Measurements from ENCODE around the gene SPRY4. TPM values are rescaled to one million over a fixed set of nuclear protein-coding genes. Genes with fewer than 3 reads are reported as not detected.
"Not testable (repeated sequence)": the region's sequence is repeated elsewhere in the genome, so short reads cannot be mapped to it uniquely, and the experiment has no call there.

Gene SPRY4
- total RNA-seq, 1 donor from 2014 or later = 0.23 TPM

GRCh38 chr5:142342128-142342981, 17.5 kb upstream of the SPRY4 start:
- intact Hi-C loops (cut with micrococcal nuclease) = no loop called here

DNA sequence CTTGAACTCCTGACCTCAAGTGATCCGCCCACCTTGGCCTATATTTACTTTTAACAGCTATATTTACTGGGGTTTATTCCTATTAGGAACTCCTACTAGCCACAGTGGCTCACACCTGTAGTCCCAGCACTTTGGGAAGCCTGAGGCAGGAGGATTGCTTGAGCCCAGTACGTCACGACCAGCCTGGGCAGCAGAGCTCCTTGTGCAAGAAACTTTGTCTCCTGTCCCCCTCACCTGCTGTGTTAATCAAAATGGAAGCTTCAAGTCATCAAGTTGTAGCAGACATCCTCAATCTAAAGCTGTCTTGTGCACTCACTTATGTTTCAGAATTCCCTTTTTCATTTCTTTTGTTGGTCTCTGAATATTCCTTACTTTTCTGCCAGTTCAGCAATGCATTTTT, 15.0 kb upstream of the SPRY4 start:
- intact Hi-C loops (cut with micrococcal nuclease) = no loop called here

DNA sequence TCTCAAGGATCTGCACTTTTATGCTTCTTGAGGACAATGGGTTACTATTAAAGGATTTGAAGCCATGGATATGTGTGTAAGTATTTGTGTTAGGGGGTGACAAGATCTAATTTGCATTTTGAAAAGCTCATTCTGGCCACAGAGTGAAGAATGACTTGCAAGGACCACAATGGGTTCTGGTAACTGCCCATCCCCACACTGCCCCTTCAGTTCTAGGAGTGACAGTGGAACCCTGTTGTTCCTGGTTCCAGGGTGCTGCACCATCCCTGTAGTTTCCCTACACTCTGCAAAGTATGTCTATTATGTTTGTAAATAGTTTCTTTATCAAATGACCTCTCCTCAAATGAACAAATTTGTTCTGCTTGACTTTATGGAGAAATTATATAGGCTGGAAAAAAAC, 9.7 kb upstream of the SPRY4 start:
- intact Hi-C loops (cut with micrococcal nuclease) = no loop called here

- intact Hi-C loops (cut with micrococcal nuclease) = not testable (repeated sequence)
These were observed 8.9 kb upstream of the SPRY4 start for GRCh38 chr5:142333749-142334148.

DNA sequence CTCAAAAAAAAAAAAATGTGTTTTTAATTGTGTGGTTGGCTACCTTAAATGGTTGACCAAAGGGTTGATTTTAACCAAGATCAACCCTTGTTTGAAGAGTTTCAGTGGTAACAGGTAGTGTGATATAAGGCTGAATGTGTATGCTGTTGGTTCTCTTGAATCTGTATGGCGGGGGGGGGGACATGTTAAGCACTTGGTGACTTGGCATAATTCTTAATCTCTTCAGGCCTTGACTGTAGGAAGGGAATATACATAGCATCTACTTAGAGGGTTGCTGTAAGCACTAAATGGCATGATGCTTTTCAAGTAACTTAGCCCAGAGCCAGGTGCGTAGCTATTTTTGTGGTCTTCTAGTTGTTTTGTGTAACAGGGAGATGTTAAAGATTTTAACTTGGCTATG, 5.6 kb upstream of the SPRY4 start:
- intact Hi-C loops (cut with micrococcal nuclease) = no loop called here

DNA sequence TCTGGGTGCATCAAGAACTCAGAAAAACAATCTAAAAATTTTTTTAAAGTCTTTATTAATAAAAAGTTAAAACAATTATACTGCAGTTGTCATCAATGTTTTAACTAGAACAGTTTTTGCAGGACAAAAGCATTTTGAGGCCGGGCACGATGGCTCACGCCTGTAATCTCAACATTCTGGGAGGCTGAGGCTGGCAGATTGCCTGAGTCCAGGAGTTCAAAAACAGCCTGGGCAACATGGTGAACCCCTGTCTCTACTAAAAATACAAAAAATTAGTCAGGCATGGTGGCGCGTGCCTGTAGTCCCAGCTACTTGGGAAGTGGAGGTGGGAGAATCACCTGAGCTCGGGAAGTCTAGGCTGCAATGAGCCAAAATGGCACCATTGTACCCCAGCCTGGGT, 5.2 kb upstream of the SPRY4 start:
- intact Hi-C loops (cut with micrococcal nuclease) = no loop called here

GRCh38 chr5:142327111-142327842, 2.5 kb upstream of the SPRY4 start:
- intact Hi-C loops (cut with micrococcal nuclease) = no loop called here

GRCh38 chr5:142326480-142326938, 1.7 kb upstream of the SPRY4 start:
- intact Hi-C loops (cut with micrococcal nuclease) = no loop called here

DNA sequence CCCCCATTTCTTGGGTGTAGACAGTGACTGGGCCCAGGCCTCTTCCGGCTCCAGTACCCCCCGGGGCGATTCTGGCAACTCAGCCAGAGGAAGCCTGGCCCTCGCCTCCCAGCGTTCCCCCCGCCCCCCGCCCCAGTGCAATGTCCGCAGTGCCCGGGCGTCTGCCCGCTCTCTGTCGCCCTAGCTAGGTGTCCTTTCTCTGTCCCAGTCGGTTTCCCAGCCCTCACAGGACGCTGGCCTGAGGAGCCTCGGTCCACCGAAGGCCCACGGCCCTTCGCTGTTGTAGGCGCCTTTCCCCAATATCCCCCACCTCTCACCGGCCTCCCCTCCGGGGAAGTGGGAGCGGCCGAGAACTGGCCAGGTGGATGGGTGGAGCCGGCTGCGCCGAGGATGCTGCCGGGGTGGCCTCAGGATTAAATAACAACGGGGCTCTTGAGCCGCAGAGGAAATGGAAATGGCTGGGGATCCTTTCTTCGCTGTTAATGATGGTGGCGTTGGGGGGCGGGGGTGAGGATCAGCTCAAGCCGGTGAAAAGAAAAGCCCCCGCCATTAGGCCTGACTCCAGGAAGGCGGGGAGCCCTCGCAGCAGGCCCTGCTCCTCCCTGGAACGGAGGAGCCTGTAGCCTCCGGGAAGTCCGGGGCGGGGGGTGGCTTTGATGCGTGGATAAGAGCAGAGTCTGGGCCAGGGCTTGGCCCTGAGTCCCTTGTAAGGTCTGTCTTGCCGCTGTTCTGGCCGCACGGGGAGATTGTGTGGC, 1.1 kb upstream of the SPRY4 start:
- intact Hi-C loops (cut with micrococcal nuclease) = loop anchor here (2.0 kb wide), 1 partner anchor 31 kb away; no protein-coding TSS in a partner anchor

- intact Hi-C loops (cut with micrococcal nuclease) = loop anchor here (2.0 kb wide), 1 partner anchor 32 kb away; no protein-coding TSS in a partner anchor
These were observed 518 bp downstream of the SPRY4 start for GRCh38 chr5:142324136-142324870.

DNA sequence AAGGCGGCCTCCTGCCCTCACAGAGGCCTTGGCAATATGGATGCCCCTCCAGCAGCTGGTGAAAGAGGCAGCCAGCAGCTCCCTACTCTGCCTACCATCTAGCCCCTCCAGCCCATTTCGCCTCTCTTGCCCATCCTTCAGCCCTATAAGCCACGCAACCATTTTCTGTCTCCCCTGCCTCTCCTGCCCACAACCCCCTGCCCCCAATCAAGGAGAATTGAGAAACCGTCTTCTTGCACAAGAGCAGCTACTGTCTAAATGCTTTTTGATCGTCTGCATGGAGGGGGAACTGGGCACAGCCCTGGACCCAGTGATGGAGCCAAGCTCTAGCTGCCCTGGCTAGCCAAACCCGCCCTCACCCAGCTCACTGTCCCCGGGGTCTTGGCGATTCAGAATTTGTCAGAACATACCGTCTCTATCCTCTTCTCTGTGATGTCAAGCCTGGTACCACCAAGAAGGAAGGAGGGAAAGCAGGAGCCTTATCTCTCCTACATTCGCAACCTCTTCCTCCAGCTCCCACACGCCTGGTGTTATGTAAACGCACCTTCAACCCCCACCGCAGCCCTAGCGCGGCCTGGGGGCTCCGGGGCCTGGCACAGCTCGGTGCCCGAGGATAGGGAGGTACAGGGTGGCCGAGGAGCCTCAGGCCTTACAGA, 1.2 kb downstream of the SPRY4 start:
- intact Hi-C loops (cut with micrococcal nuclease) = loop anchor here (2.0 kb wide), 1 partner anchor 33 kb away; no protein-coding TSS in a partner anchor

DNA sequence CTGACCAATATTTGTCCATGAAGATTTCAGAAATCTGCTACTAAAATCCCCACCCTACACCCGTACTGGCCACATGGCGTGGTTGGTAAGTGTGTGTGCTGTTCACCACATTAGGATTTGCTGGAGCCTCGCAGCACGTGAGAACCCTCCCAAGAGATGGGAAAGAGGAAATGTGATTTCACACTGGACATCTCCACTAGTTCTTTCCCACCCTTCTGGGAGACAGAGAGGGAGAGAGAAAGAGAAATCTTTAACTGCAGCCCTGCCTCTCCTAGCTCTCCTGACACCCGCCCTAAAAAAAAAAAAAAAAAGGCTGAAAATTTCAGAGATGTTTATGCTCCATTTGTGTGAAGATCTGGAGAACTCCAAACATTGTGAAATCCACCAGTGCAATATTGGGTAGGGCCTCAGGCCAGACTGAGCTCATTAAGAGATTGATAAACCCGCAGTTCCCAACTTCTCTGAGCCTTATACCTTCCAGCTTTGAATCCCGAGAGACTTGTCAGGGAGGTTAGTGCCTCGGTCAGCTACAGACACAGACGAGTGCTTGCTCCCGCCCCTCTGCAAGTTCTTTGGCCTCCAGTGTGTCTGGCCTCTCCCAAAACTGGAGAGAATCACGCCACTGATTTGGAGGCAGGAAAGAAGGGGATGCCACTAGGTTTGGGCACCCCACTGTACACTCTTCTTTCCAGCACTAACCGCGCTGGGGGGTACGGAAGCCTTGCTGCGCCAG, 1.9 kb downstream of the SPRY4 start:
- intact Hi-C loops (cut with micrococcal nuclease) = no loop called here

- intact Hi-C loops (cut with micrococcal nuclease) = no loop called here
These were observed 2.4 kb downstream of the SPRY4 start for GRCh38 chr5:142322403-142322746.

DNA sequence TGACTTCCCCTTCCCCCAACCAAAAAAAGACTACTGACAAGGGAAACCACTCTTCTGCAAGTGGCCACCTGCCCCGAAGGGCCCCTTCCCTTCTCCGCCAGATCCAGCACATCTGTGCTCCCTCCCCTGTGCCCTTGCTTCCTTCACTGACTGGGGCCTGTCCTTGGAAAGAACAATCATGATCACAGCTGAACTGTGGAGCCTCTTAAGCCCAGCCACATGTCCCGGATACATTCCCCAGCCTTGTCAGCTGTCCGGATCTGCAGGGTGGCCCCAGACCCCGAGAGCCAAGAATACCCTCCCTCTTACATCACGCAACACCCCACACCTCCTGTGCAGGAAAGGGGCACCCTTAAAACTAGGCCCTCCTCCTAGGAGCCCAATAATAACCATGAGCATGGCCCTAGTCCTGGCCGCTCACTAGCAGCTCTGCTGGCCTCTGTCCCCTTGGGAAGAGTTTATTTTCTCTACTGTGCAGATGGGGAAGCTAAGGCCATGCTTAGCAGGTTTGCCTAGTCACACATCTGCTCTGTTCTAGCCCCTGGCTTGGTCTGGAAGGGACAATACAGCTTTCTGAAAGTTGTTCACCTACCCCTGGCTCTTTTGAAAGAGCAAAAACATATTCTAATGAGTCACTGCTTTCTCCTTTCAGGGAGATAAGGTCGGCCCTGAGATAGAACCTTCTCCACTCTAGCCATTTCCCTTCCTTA, 3.8 kb downstream of the SPRY4 start:
- intact Hi-C loops (cut with micrococcal nuclease) = no loop called here

- intact Hi-C loops (cut with micrococcal nuclease) = no loop called here
These were observed 4.4 kb downstream of the SPRY4 start for GRCh38 chr5:142320430-142320738.

DNA sequence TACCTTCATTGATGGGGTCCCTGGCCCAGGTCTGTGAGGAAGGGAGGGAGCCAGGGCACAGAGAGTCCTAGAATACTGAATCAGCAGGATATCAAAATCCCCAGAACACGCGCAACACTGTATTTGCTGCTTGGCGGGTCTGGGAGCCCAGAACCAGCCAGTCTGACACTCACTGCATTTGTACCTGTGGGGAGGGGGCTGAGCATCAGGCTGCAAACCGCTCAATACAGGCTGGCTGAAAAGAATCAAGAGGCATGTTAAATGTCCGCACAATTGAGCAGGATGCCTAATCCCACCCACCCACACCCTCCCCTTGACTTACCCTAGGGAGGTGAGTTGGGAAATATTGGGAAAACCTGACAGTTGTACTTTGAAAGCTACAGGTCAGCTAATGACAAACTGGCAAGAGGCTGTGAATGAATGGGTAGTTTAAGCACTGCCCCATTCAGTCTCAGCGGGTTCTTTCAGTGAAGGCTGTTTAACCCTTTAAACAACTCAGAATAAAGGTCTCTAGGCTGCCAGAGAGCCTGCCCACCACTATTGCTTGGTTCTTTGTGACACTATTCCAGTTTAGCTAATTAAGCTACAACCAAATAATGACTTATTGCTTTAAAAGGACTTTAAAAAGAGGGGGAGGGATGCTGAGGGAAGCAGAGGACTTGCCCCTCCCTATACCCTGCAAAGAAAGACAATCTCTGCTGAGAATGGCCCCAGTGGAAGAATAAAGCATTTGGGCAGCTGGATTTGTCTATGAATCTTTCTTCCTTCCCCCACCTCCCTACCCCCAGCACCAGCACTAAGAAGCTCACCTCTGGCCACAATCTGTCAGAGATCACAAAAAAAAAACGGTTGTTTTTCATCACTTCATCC, 5.0 kb downstream of the SPRY4 start:
- intact Hi-C loops (cut with micrococcal nuclease) = no loop called here

DNA sequence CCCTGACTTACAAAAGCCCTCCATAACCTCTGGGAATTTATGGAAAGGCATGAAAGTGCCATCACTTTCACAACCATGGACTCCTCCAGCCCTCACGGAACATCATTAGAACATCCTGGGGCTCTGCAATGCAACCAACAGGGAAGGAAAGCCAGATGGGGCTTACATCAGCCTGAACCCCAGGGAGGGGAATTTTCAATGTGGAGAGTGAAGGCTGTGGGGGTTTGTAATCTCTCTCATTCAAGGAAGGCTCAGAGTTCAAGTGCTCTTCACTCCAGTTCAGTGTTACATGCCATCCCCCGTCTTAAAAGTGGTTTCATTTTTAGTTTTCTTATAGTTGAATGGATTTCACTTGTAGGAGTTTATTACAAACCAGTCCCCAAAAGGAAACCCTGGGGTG, 5.7 kb downstream of the SPRY4 start:
- intact Hi-C loops (cut with micrococcal nuclease) = no loop called here

GRCh38 chr5:142317753-142318152, 7.1 kb downstream of the SPRY4 start:
- intact Hi-C loops (cut with micrococcal nuclease) = no loop called here

Data from T-helper 2 cell treated with Interferon-gamma antibody and Interleukin-4, amounts not matched to agents 100 ng/mL and 5 ng/mL, for 36 hours (primary cell).